ENCODE data around the gene LRRK2.

LRRK2 gene

DNA sequence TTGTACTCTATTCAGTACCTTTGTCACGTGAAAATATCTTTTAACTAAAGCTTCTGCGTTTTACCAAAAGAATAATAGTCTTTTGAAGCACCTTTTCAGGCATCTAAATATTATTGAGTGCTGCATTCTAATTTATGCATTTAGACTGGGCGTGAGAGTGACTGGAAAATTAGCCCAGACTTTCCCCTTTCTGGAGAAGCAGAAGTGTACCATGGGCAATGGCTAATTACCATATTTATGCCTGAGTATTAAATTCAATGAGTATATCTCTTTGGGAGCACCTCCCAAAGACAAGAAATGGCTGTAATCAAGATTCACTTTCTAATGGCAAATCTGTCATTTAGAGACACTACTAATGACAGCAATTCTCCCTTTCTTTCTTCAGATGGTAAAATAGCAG is 174.9 kb downstream of the LRRK2 start:
- no peak for DNase-seq (ENCODE audit: low read depth, low spot score)

DNA sequence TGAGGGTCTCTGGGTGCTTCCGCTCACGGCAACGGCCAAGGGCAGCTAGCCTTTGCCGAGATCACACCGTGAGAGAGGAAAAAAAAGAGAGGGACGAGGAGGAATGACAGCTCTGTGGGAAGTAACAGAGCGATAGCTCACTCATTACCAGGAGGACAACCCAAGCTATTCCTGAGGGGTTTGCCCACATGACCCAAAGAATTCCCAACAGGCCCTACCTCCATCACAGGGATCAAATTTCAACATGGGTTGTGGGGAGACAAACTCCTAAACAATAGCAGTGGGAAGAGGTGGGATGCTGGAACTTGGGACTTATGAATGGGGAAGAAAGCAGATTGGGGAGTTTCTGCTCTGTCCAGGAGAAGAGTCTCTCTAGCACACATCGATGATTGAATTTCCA is 180.6 kb downstream of the LRRK2 start:
- no peak for DNase-seq (ENCODE audit: low read depth, low spot score)
